ENCODE data around the gene CAMK2G. TPM values are rescaled to one million over a fixed set of nuclear protein-coding genes. Genes with fewer than 3 reads are reported as not detected.

CAMK2G gene
- total RNA-seq, 1 donor from 2014 or later = 20.8 TPM

- H3K9me3 Mint-ChIP-seq (ENCODE audit: low read depth) = no peaks in the 10 kb centered on the region
- H3K4me1 Mint-ChIP-seq (ENCODE audit: low read depth) = peaks cover 3% of the 10 kb centered on the region
- TF ChIP-seq CTCF (IDR thresholded peaks at IDR 0.05; ENCODE audit: unreplicated experiment) = no peak
- H3K27me3 Mint-ChIP-seq = peaks cover 12% of the 10 kb centered on the region
- H3K36me3 Mint-ChIP-seq (ENCODE audit: insufficient read depth) = peaks cover 7% of the 10 kb centered on the region
- H3K4me3 Mint-ChIP-seq (ENCODE audit: low read depth) = no peak overlapping the region
- no peak overlapping the region for H3K27ac Mint-ChIP-seq
- no peak for DNase-seq (ENCODE audit: low spot score, unreplicated experiment)
Measured at GRCh38 chr10:73827346-73828089, 46.8 kb downstream of the CAMK2G start.

GRCh38 chr10:73824146-73824725 is 50.1 kb downstream of the CAMK2G start:
- Mint-ChIP-seq H3K27me3 (peaks cover 18% of the 10 kb centered on the region), H3K9me3 (ENCODE audit: low read depth) (no peaks in the 10 kb centered on the region), H3K4me1 (ENCODE audit: low read depth) (peaks cover 6% of the 10 kb centered on the region), H3K27ac (no peak overlapping the region), H3K4me3 (ENCODE audit: low read depth) (no peak overlapping the region), H3K36me3 (ENCODE audit: insufficient read depth) (peaks cover 9% of the 10 kb centered on the region)
- DNase-seq (ENCODE audit: low spot score, unreplicated experiment) = no peak
- no peak for TF ChIP-seq CTCF (IDR thresholded peaks at IDR 0.05; ENCODE audit: unreplicated experiment)

DNA sequence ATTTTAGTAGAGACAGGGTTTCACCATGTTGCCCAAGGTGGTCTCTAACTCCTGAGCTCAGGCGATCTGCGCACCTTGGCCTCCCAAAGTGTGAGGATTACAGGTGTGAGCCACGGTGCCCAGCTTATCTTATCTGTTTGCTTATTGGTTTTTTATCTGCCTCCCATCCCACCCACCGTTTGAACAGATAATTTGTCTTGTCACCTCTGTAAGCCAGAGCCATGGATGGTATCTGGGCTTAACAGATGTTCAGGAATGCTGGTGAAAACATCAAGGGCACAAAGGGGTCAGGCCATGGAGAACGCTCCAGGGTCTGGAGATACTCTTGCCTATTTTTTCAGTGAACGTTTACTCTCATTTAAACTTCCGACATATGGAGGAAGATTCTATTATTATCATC is 51.0 kb downstream of the CAMK2G start:
- no peak overlapping the region for H3K4me3 Mint-ChIP-seq (ENCODE audit: low read depth)
- TF ChIP-seq CTCF (IDR thresholded peaks at IDR 0.05; ENCODE audit: unreplicated experiment) = no peak
- H3K27ac Mint-ChIP-seq = no peak overlapping the region
- H3K9me3 Mint-ChIP-seq (ENCODE audit: low read depth) = no peaks in the 10 kb centered on the region
- H3K36me3 Mint-ChIP-seq (ENCODE audit: insufficient read depth) = peaks cover 9% of the 10 kb centered on the region
- H3K4me1 Mint-ChIP-seq (ENCODE audit: low read depth) = peaks cover 6% of the 10 kb centered on the region
- DNase-seq (ENCODE audit: low spot score, unreplicated experiment) = no peak
- H3K27me3 Mint-ChIP-seq = peaks cover 18% of the 10 kb centered on the region

DNA sequence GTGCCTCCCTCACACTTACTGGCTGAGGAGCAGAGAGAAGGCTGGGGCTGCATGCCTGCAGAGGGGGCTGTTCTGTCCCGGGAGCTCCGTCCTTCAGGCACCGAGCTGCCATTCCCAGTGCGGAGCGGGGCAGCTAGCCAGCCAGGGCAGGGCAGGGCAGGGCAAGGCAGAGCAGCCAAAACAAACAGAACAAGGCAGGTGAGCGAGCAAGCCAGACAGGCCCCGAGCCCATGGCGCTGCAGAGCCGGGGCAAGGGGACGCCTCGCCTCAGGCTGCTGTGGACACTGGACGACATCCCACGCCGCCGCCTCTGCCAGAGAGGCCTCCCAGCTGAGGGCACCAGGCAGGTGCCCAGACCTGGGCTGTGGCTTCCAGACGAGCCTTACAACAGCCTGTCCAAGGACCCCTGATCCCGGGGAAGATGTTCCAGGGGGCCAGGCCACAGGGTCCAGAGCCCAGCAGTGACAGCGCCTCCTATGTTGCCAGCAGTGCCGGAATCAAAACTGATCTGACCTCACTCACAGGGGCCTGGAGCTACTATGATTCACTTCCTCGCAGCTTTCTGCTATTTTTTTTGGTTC is 54.8 kb downstream of the CAMK2G start:
- Mint-ChIP-seq H3K27ac (no peak overlapping the region), H3K4me3 (ENCODE audit: low read depth) (no peak overlapping the region), H3K27me3 (peaks cover 10% of the 10 kb centered on the region), H3K36me3 (ENCODE audit: insufficient read depth) (peaks cover 7% of the 10 kb centered on the region), H3K4me1 (ENCODE audit: low read depth) (peaks cover 6% of the 10 kb centered on the region), H3K9me3 (ENCODE audit: low read depth) (no peaks in the 10 kb centered on the region)
- DNase-seq (ENCODE audit: low spot score, unreplicated experiment) = no peak
- TF ChIP-seq CTCF (IDR thresholded peaks at IDR 0.05; ENCODE audit: unreplicated experiment) = peak; percentile 4

GRCh38 chr10:73819081-73819480 is 55.3 kb downstream of the CAMK2G start:
- H3K9me3 Mint-ChIP-seq (ENCODE audit: low read depth) = no peaks in the 10 kb centered on the region
- peaks cover 10% of the 10 kb centered on the region for H3K27me3 Mint-ChIP-seq
- peaks cover 7% of the 10 kb centered on the region for H3K36me3 Mint-ChIP-seq (ENCODE audit: insufficient read depth)
- no peak for DNase-seq (ENCODE audit: low spot score, unreplicated experiment)
- no peak overlapping the region for H3K27ac Mint-ChIP-seq
- no peak overlapping the region for H3K4me3 Mint-ChIP-seq (ENCODE audit: low read depth)
- TF ChIP-seq CTCF (IDR thresholded peaks at IDR 0.05; ENCODE audit: unreplicated experiment) = no peak
- H3K4me1 Mint-ChIP-seq (ENCODE audit: low read depth) = peaks cover 6% of the 10 kb centered on the region

Data from progenitor cell of endocrine pancreas (in vitro differentiated cells).